Activated gamma-delta T cell treated with Interleukin-2 at 50 U/mL for 16 hours (primary cell): ENCODE data around the gene RGL1.

Experiments
- DNase-seq: peaks from one replicate; pipeline ENCODE4 v3.0.0-alpha.2; 2020

RGL1 gene

GRCh38 chr1:183961132-183961531 lies 156.2 kb downstream of the RGL1 start:
- DNase-seq = no peak

GRCh38 chr1:183962903-183963302 lies 158.0 kb downstream of the RGL1 start:
- no peak for DNase-seq

- DNase-seq = no peak
Observed at GRCh38 chr1:183965726-183966125, 160.8 kb downstream of the RGL1 start.

GRCh38 chr1:183966487-183966886 lies 161.6 kb downstream of the RGL1 start:
- no peak for DNase-seq

GRCh38 chr1:183967914-183968313 lies 163.0 kb downstream of the RGL1 start:
- DNase-seq = no peak

- no peak for DNase-seq
Observed at GRCh38 chr1:183968386-183968785, 163.5 kb downstream of the RGL1 start.

GRCh38 chr1:183970516-183971300 lies 165.8 kb downstream of the RGL1 start:
- no peak for DNase-seq

GRCh38 chr1:183975651-183976050 lies 170.7 kb downstream of the RGL1 start:
- no peak for DNase-seq

- DNase-seq = no peak
Observed at GRCh38 chr1:183977717-183978116, 172.8 kb downstream of the RGL1 start.
